Umbilical cord (tissue), 2 donors: Measurements from ENCODE around the gene YBEY. TPM values are rescaled to one million over a fixed set of nuclear protein-coding genes. Genes with fewer than 3 reads are reported as not detected.

Experiments
- DNase-seq: peaks from one replicate; pipeline ENCODE4 v3.0.0-alpha.2; 2015; ENCODE audit warnings: low spot score
- total RNA-seq: library from RNA; depleted of rRNA; stranded (reverse); fragments of >200 nt; gene quantifications from one replicate; pipeline ENCODE4 v1.2.3, GENCODE V29; 2014; ENCODE audit warnings: low replicate concordance; ENCODE audit not compliant: insufficient read depth

The YBEY gene
- total RNA-seq, 1 donor from 2014 or later, result 16.6 TPM

DNA sequence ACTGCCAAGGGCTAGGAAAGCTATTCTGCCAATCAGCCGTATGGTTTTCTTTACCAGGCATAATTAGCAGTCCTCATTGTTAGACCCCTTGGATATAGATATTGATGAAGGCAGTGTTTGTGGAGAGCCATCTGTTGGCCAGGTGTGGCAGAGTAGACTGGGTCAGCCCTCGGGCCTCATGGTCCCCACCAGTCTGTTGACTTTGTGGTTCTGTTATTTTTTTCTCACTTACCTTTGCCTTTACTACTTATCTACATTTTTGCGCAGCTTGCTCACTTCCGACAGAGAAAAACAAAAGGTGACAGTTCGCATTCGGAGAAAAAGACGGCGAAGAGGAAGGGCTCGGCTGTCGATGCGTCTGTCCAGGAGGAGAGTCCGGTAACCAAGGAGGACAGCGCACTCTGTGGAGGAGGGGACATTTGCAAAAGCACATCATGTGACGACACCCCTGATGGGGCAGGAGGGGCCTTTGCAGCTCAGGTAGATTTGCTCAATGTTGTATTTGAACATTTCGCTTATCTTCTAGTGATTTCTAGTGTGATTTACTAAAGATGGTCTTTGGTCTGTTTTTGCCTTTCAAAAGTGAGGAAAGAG, 40.1 kb downstream of the YBEY start:
- no peak for DNase-seq

DNA sequence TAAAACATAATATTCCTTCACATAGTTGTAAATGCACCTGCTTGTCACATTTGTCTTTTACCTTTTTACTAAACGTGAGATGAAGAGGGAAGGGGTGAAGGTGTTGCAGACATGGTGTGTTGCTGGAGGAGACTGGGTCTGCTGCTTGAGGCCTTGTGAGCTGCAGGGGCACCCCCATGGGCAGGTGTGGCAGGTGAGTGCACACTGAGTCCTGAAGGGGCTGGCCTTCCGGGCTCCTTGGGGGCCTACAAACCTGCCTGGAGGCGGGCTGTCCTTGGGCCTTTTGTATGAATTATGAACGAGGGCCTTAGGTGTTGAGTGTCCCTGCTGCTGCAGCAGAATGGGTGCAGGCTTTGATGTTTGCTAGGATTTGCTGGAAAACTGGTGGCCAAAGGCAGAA, 41.6 kb downstream of the YBEY start:
- DNase-seq, result no peak

DNA sequence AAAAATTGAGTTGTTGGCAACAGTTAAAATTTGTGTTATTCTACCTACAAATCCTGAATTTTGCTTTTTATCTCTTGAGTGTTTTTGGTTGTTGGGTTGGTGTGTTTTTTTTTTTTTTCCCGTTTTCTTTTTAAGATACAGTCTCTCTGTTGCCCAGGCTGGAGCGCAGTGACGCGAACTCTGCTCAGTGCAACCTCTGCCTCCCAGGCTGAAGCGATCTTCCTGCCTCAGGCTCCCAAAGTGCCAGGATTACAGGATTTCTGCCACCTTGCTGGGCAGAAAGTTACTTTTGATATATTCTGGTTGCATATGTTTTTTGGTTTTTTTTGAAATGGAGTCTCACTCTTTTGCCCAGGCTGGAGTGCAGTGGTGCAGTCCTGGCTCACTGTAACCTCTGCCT, 42.0 kb downstream of the YBEY start:
- DNase-seq, result no peak

DNA sequence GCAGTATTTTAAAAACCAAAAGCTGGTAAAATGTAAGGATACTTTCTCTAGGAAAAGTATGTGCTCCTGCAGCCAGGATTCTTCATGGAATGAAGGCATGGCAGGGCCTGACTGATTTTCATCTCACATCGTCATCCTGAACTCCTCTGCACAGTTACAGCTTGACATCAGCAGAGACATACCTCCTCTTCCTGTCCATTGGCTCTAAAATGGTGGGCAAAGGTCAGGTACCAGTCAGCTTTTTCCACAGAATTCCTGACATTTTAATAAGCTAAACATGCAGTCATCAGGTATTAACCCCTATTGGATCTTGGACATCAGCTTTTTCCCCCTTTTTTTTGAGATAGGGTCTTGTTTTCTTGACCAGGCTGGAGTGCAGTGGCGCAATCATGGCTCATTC, 43.7 kb downstream of the YBEY start:
- no peak for DNase-seq

- no peak for DNase-seq
These were observed 48.4 kb downstream of the YBEY start for GRCh38 chr21:46334351-46335140.

DNA sequence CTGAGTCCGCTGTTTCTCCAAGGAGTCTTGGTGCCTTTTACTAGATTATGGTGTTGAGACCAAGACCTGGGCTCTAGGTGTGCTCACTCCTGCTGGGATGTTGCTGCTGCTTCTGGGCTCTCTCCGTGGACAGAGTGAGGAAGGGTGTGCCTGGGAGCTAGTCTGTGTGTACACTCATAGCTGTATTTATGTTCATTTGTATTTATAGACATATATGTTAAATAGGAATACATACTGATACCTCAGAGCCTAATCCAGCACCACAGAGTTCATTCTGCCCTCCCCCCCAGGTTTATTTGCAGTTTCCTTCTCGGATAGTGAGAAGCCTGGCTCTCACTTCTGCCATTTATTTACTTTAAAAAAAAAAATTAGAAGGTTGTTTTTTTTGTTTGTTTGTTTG, 50.5 kb downstream of the YBEY start:
- no peak for DNase-seq

DNA sequence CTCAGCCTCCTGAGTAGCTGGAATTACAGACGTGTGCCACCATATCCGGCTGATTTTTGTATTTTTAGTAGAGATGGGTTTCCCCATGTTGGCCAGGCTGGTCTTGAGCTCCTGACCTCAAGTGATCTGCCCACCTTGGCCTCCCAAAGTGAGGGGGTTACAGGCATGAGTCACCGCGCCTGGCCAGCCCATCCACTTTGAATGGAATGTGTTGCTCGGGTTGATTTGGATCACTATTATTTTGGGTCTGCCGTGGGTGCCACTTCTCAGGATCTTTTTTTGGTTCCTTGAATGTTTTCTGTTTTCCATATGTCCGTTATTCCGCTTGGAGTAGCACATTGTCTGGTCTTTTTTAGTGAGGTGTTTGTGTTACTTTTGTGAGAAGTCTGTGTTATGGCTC, 54.9 kb downstream of the YBEY start:
- no peak for DNase-seq

DNA sequence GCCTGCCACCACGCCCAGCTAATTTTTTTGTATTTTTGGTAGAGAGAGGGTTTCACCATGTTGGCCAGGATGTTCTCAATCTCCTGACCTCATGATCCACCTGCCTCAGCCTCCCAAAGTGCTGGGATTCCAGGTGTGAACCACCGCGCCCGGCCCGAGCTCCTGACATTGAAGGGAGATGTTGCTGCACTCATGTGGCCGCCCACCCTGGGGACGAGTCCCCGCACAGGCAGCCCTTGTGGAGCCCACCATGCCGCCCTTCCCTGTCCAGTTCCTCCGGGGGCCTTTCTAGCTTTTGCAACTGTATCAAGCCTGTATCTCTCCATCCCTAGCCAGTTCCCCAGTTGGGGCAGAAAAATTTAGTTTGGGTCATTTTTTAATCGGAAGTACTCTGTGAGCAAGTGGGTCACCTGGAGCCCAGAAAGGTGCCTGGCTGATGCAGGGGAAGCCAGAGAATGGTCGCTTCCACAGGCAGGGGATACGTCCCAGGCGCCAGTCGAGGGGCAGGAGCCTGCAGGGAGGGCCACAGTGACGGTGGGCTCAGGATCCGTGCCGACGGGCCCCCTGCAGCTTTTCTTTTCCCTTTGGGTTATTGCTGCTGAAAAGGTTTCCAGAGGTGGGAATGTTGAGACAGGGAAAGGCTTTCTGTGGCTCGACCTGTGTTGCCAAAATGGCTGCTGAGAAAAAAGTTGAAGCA, 58.2 kb downstream of the YBEY start:
- no peak for DNase-seq

DNA sequence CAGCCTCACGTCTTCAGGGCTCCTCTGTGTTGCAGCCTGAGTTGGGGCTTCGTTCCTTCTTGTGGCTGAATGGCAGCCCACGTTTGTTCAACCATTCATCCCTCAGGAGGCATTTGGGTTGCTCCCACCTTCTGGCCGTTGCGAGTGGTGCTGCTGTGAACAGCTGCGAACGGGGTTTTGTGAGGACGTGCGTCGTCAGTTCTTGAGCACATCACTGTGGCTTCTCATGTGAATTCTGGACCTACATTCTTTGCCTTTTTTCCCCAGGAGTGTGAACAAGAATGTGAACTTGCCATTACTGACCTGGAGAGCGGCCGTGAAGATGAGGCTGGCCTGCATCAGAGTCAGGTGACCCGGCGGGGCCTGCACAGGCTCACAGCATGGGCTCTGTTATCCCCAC, 59.7 kb downstream of the YBEY start:
- no peak for DNase-seq

- no peak for DNase-seq
These were observed 60.4 kb downstream of the YBEY start for GRCh38 chr21:46346296-46347202.

DNA sequence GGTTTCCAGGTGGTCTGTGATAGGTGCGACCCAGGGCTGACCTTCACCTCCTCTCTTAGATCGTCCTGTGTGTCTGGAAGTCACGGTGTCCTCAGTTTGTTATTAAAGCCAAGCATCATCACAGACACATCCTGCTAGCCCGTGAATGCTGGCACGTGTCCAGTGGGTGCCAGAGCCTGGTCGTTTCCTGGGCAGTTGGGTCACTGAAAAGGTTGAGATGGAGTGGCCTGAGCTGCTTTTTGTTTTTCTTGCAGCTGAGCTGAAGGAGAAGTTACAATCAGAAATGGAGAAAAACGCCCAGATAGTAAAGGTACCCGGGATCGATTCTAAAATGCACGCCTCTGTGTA, 61.0 kb downstream of the YBEY start:
- no peak for DNase-seq

Other genes with a start within 250 kb of the YBEY start
- 2,192 TPM for gene COL6A2, start 188.2 kb upstream of the YBEY start, total RNA-seq
- not detected for gene FTCD, start 130.8 kb upstream of the YBEY start, total RNA-seq
- 3.4 TPM for gene SPATC1L, start 101.9 kb upstream of the YBEY start, total RNA-seq
- gene LSS, start 57.6 kb upstream of the YBEY start, total RNA-seq, result 53.2 TPM
- 35.2 TPM for gene MCM3AP, start 731 bp upstream of the YBEY start, total RNA-seq
- gene C21orf58, start 37.5 kb downstream of the YBEY start, total RNA-seq, result 12.3 TPM
- 15.9 TPM for gene PCNT, start 37.8 kb downstream of the YBEY start, total RNA-seq
- gene DIP2A, start 172.5 kb downstream of the YBEY start, total RNA-seq, result 29.1 TPM